ENCODE results near the gene CTNND2.

Gene CTNND2

GRCh38 chr5:11298877-11299276 is 605.4 kb downstream of the CTNND2 start:
- H3K4me3 ChIP-seq (replicated peaks; ENCODE audit: low read depth, low read length) = no peak overlapping the region
- DNase-seq (ENCODE audit: low read depth) = no peak
- no peak for TF ChIP-seq CTCF (IDR thresholded peaks at IDR 0.05; ENCODE audit: low read length, missing control alignments)

GRCh38 chr5:11293523-11293922 is 610.7 kb downstream of the CTNND2 start:
- no peak for TF ChIP-seq CTCF (IDR thresholded peaks at IDR 0.05; ENCODE audit: low read length, missing control alignments)
- no peak overlapping the region for H3K4me3 ChIP-seq (replicated peaks; ENCODE audit: low read depth, low read length)

GRCh38 chr5:11292648-11293356 is 611.4 kb downstream of the CTNND2 start:
- no peak overlapping the region for H3K4me3 ChIP-seq (replicated peaks; ENCODE audit: low read depth, low read length)
- TF ChIP-seq CTCF (IDR thresholded peaks at IDR 0.05; ENCODE audit: low read length, missing control alignments) = no peak

More at GRCh38 chr5:11293523-11293922, 610.7 kb downstream of the CTNND2 start:
- no peak for DNase-seq (ENCODE audit: low read depth)

GRCh38 chr5:11289733-11290132 is 614.5 kb downstream of the CTNND2 start:
- DNase-seq (ENCODE audit: low read depth) = no peak
- H3K4me3 ChIP-seq (replicated peaks; ENCODE audit: low read depth, low read length) = no peak overlapping the region
- no peak for TF ChIP-seq CTCF (IDR thresholded peaks at IDR 0.05; ENCODE audit: low read length, missing control alignments)

More at GRCh38 chr5:11292648-11293356, 611.4 kb downstream of the CTNND2 start:
- DNase-seq (ENCODE audit: low read depth) = no peak

- DNase-seq (ENCODE audit: low read depth) = no peak
- H3K4me3 ChIP-seq (replicated peaks; ENCODE audit: low read depth, low read length) = no peak overlapping the region
- no peak for TF ChIP-seq CTCF (IDR thresholded peaks at IDR 0.05; ENCODE audit: low read length, missing control alignments)
Measured at GRCh38 chr5:11289208-11289607, 615.0 kb downstream of the CTNND2 start.

GRCh38 chr5:11281842-11282241 is 622.4 kb downstream of the CTNND2 start:
- H3K4me3 ChIP-seq (replicated peaks; ENCODE audit: low read depth, low read length) = no peak overlapping the region
- TF ChIP-seq CTCF (IDR thresholded peaks at IDR 0.05; ENCODE audit: low read length, missing control alignments) = no peak

GRCh38 chr5:11277323-11277722 is 626.9 kb downstream of the CTNND2 start:
- no peak for DNase-seq (ENCODE audit: low read depth)
- H3K4me3 ChIP-seq (replicated peaks; ENCODE audit: low read depth, low read length) = no peak overlapping the region
- TF ChIP-seq CTCF (IDR thresholded peaks at IDR 0.05; ENCODE audit: low read length, missing control alignments) = no peak

More at GRCh38 chr5:11281842-11282241, 622.4 kb downstream of the CTNND2 start:
- no peak for DNase-seq (ENCODE audit: low read depth)
